HFFc6 (cell line): ENCODE measurements around the gene SULT2B1. TPM values are rescaled to one million over a fixed set of nuclear protein-coding genes. Genes with fewer than 3 reads are reported as not detected.

ENCODE experiments used
- DNase-seq: peaks from one replicate; pipeline ENCODE4 v3.0.0-alpha.2; 2018
- H3K27ac Mint-ChIP-seq: 2 replicates; pipeline ENCODE4 v1.8.0; 2020; ENCODE audit warnings: mild to moderate bottlenecking, mixed read lengths
- H3K27me3 Mint-ChIP-seq: 2 replicates; pipeline ENCODE4 v1.8.0; 2021; ENCODE audit warnings: mild to moderate bottlenecking, moderate library complexity, mixed read lengths; ENCODE audit not compliant: insufficient read depth
- H3K36me3 Mint-ChIP-seq: 2 replicates; pipeline ENCODE4 v1.8.0; 2021; ENCODE audit warnings: low read depth, mixed read lengths
- H3K4me1 Mint-ChIP-seq: 2 replicates; pipeline ENCODE4 v1.8.0; 2020; ENCODE audit warnings: low read depth, mixed read lengths
- H3K4me3 Mint-ChIP-seq: 2 replicates; pipeline ENCODE4 v1.8.0; 2020; ENCODE audit warnings: mild to moderate bottlenecking, moderate library complexity, mixed read lengths
- H3K9me3 Mint-ChIP-seq: 2 replicates; pipeline ENCODE4 v1.8.0; 2020; ENCODE audit warnings: mild to moderate bottlenecking, mixed read lengths
- total RNA-seq, 6 experiments: library from RNA; stranded (reverse); fragmentation: NEBNext Ultra II Directional; extraction: Animal tissue kit (Norgen Biotek cat#: 25700); gene quantifications; 2 replicates in 1 of 6; 3 replicates in 5 of 6; pipeline ENCODE4 v1.2.3, GENCODE V29; 2021
- TF ChIP-seq, protein P1 (sequence below): fragments of 200-600 bp; sonication (generic); IDR thresholded peaks from 2 replicates; pipeline ENCODE4 v1.5.0; 2021; ENCODE audit warnings: antibody characterized with exemption, mild to moderate bottlenecking

SULT2B1 gene
- total RNA-seq, 6 experiments from 2014 or later: 0.33 TPM; not detected in 5

DNA sequence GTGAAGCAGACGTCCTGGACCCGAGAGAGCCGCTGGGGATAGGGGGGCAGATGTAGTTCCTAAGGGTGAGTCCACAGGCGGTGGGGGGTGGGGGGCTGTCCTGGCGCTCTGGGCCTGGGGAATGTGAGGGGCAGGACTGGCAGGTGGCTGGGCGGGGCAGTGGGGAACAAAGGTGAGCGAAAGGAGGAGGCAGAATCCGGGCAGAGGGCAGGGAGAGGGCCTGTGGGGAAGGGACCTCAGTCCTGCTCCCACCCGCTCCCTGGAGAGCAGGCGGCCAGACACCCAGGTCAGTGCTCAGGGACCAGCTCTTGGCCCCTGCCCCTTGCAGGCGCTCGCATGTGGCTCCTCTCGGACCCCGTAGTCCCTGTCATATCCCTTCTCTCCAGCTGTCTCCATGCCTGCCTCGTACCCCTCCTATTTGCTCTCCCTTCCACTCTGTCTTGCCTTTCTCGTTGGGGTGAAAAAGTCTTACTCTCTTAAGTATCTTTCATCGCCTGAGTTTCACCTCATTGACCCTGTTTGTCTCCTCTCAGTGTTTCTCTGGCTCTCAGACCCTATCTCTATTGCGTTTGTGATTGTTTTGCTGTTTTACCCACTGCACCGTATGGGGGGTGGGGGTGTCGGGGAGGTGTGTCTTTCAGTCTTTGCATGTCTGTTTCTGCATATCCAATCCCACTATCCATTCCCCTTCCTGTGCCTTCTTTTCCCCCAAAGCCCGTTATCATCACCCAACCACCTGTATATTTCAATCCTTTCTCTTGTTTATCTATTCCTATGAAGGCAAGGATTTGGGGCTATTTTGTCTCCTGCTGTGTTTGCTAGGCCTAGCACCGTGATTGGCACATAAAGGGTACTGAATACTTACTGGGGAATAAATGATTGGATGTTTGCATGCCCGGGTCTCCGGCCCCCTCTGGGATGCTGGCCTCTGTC lies 73.1 kb downstream of the SULT2B1 start:
- TF ChIP-seq, protein P1, sequence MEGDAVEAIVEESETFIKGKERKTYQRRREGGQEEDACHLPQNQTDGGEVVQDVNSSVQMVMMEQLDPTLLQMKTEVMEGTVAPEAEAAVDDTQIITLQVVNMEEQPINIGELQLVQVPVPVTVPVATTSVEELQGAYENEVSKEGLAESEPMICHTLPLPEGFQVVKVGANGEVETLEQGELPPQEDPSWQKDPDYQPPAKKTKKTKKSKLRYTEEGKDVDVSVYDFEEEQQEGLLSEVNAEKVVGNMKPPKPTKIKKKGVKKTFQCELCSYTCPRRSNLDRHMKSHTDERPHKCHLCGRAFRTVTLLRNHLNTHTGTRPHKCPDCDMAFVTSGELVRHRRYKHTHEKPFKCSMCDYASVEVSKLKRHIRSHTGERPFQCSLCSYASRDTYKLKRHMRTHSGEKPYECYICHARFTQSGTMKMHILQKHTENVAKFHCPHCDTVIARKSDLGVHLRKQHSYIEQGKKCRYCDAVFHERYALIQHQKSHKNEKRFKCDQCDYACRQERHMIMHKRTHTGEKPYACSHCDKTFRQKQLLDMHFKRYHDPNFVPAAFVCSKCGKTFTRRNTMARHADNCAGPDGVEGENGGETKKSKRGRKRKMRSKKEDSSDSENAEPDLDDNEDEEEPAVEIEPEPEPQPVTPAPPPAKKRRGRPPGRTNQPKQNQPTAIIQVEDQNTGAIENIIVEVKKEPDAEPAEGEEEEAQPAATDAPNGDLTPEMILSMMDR: no peak
- Mint-ChIP-seq H3K27ac (peak overlapping the region; percentile 94), H3K27me3 (no peaks in the 10 kb centered on the region; the same call in 1 of the 2 replicates), H3K9me3 (no peaks in the 10 kb centered on the region), H3K36me3 (peaks cover 20% of the 10 kb centered on the region), H3K4me1 (peaks cover 31% of the 10 kb centered on the region), H3K4me3 (peak overlapping the region; percentile 89)
- DNase-seq: no peak

DNA sequence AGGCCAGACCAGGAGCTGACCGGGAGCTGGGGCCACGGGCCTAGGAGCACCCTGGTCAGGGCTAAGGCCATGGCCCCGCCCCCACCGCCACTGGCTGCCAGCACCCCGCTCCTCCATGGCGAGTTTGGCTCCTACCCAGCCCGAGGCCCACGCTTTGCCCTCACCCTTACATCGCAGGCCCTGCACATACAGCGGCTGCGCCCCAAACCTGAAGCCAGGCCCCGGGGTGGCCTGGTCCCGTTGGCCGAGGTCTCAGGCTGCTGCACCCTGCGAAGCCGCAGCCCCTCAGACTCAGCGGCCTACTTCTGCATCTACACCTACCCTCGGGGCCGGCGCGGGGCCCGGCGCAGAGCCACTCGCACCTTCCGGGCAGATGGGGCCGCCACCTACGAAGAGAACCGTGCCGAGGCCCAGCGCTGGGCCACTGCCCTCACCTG lies 73.9 kb downstream of the SULT2B1 start:
- H3K27me3 Mint-ChIP-seq: no peaks in the 10 kb centered on the region; the same call in none of the 2 replicates
- TF ChIP-seq, protein P1: no peak

DNA sequence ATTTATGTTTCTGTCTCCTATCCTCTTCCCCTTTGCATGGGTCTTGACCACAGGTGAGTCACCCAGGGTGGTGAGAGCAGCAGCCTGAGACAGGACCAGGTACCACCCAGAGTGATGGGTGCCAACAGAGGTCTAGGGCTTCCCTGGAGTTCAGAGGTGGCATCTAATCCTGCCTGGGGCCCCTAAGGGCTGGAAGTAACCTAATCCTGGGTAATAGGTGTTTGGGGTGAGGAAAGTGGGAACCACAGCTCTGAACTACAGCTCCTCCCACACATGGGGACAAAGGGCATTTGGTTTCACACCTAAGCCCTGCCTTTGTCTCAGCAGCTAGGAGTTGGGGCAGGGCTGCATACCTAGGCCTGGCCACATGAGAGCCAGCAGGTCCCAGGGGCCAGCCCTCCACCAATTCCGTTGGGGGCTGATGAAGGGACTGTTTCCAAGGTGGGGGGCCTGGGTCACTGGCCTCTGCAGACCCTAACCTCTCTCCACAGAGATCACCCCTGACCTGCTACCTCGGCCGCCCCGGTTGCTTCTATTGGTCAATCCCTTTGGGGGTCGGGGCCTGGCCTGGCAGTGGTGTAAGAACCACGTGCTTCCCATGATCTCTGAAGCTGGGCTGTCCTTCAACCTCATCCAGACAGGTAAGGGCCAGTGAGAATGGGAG lies 75.4 kb downstream of the SULT2B1 start:
- Mint-ChIP-seq H3K27ac (no peak overlapping the region), H3K36me3 (peaks cover 12% of the 10 kb centered on the region), H3K4me3 (no peak overlapping the region), H3K9me3 (no peaks in the 10 kb centered on the region), H3K27me3 (no peaks in the 10 kb centered on the region; the same call in none of the 2 replicates), H3K4me1 (peaks cover 26% of the 10 kb centered on the region)
- TF ChIP-seq, protein P1: no peak
- no peak for DNase-seq

More for the DNA sequence above, 73.9 kb downstream of the SULT2B1 start:
- Mint-ChIP-seq H3K27ac (no peak overlapping the region), H3K9me3 (no peaks in the 10 kb centered on the region), H3K4me1 (peaks cover 27% of the 10 kb centered on the region), H3K36me3 (peaks cover 20% of the 10 kb centered on the region), H3K4me3 (no peak overlapping the region)
- DNase-seq: no peak

DNA sequence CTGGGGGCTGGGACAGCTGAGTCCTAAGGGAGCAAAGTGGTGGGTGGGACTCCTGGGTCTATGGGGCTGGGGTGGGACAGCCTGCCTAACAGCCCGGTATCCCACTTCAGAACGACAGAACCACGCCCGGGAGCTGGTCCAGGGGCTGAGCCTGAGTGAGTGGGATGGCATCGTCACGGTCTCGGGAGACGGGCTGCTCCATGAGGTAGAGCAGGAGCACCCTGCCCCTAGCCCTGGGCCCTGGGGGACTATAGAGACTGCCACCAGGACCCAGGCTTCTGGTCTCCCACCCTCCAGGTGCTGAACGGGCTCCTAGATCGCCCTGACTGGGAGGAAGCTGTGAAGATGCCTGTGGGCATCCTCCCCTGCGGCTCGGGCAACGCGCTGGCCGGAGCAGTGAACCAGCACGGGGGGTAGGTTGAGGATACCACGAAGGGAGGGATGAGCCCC lies 75.9 kb downstream of the SULT2B1 start:
- no peak for DNase-seq
- TF ChIP-seq, protein P1: no peak
- Mint-ChIP-seq H3K36me3 (peaks cover 9% of the 10 kb centered on the region), H3K27me3 (no peaks in the 10 kb centered on the region; the same call in none of the 2 replicates), H3K4me1 (peaks cover 28% of the 10 kb centered on the region), H3K4me3 (no peak overlapping the region), H3K27ac (no peak overlapping the region), H3K9me3 (no peaks in the 10 kb centered on the region)

DNA sequence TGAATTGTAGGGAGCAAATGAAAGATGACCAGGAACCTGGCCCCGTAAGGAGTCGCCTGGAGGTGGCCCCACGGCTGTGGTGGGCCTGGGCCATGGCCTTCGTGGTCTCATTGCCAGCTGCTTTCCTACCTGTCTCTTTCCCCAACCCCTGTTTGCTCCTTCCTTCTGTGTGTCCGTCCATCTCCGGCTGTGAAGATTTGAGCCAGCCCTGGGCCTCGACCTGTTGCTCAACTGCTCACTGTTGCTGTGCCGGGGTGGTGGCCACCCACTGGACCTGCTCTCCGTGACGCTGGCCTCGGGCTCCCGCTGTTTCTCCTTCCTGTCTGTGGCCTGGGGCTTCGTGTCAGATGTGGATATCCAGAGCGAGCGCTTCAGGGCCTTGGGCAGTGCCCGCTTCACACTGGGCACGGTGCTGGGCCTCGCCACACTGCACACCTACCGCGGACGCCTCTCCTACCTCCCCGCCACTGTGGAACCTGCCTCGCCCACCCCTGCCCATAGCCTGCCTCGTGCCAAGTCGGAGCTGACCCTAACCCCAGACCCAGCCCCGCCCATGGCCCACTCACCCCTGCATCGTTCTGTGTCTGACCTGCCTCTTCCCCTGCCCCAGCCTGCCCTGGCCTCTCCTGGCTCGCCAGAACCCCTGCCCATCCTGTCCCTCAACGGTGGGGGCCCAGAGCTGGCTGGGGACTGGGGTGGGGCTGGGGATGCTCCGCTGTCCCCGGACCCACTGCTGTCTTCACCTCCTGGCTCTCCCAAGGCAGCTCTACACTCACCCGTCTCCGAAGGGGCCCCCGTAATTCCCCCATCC lies 76.7 kb downstream of the SULT2B1 start:
- Mint-ChIP-seq H3K27ac (no peak overlapping the region), H3K4me1 (peaks cover 29% of the 10 kb centered on the region), H3K9me3 (no peaks in the 10 kb centered on the region), H3K36me3 (peaks cover 4% of the 10 kb centered on the region), H3K4me3 (no peak overlapping the region), H3K27me3 (no peaks in the 10 kb centered on the region; the same call in none of the 2 replicates)
- TF ChIP-seq, protein P1: no peak
- DNase-seq: no peak
